Subcutaneous adipose tissue (tissue), 4 donors: ENCODE data around the gene CACNA1H. TPM values are rescaled to one million over a fixed set of nuclear protein-coding genes. Genes with fewer than 3 reads are reported as not detected.

ENCODE experiments used
- CTCF ChIP-seq: fragments of 450-650 bp; IDR thresholded peaks from one replicate; pipeline ENCODE4 v1.5.1; 2016; ENCODE audit warnings: low read depth, mild to moderate bottlenecking, control low read depth, antibody characterized with exemption, moderate library complexity
- total RNA-seq, 4 donors: library from RNA; depleted of rRNA; stranded (reverse); fragments of >200 nt; gene quantifications; one replicate each; pipeline ENCODE4 v1.1.0, GENCODE V29; 2016

CACNA1H gene
- total RNA-seq, 4 donors from 2014 or later = 0.51 to 13.9 (median 3.1) TPM

DNA sequence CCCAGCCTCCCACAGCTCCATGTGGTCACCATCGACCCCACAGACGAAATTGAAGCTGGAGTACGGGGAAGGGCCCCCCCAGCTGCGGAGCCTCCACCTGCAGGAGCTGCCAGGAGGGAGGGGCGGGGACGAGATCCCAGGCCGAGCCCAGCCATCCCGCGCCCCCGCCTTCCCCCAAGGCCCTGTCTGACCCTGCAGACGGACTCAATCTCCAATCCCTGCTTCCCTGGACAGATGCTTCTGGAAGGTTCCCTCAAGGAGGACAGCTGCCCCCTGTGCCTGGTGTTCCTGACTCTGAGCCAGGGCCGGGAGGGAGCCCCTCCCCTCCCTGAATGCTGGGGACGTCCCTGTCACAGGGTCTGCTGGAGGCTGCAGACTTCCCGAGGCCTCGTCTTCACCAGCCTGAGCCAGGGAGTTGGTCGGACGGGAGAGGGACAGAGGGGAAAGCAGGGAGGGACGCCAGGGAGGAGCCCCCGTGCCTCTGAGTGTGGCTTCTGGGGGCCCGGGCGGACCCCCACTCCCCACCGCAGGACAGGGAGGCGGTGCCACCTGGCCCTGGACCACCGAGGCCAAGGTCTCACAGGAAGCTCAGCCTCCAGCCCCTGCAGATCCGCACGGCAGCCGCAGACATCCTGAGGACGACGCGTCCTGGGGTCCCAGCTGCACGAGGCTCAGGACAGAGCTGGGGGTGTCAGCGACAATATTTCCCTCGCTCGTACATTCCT is 35.6 kb upstream of the CACNA1H start:
- no peak for TF ChIP-seq CTCF

DNA sequence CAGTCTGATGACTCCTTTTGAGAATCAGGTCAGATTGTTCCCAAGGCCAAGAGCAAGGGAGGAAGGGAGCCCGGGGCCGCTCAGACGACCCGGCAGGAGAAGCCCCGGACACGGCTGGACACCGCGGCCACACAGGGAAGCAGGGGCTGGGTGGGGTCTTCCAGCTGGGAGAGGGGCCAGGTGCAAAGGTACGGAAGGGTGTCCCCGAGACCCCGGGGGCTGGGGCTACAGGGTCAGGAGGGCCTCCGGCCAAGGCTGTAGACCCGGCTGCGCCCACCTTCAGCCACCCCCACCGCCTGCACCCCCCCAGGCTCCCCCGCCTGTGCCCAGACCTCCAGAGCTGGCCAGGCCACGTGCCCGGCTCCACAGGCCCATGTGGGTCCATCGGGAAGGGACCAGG is 35.0 kb upstream of the CACNA1H start:
- no peak for TF ChIP-seq CTCF

- no peak for TF ChIP-seq CTCF
These were observed 33.8 kb upstream of the CACNA1H start for GRCh38 chr16:1119129-1119528.

- no peak for TF ChIP-seq CTCF
These were observed 32.9 kb upstream of the CACNA1H start for GRCh38 chr16:1119766-1120576.

DNA sequence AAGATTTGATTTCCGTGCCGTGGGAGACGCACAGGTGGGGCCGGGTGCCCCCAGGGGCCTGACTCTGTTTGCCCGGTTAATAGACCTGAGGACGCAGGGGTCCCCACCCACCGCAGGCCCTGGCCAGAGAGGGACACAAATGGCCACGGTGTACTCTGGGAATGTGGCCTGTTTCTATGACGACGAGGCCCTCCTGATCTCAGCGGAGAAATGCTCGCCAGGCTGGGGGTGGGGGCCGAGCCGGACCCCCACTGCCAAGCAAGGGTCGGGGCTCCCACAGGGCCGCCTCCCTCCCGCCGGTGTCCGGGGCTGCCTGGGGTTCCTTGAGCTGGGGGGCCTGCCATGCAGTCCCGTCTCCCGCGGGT is 32.3 kb upstream of the CACNA1H start:
- TF ChIP-seq CTCF = no peak

GRCh38 chr16:1121009-1121408 is 31.9 kb upstream of the CACNA1H start:
- no peak for TF ChIP-seq CTCF

DNA sequence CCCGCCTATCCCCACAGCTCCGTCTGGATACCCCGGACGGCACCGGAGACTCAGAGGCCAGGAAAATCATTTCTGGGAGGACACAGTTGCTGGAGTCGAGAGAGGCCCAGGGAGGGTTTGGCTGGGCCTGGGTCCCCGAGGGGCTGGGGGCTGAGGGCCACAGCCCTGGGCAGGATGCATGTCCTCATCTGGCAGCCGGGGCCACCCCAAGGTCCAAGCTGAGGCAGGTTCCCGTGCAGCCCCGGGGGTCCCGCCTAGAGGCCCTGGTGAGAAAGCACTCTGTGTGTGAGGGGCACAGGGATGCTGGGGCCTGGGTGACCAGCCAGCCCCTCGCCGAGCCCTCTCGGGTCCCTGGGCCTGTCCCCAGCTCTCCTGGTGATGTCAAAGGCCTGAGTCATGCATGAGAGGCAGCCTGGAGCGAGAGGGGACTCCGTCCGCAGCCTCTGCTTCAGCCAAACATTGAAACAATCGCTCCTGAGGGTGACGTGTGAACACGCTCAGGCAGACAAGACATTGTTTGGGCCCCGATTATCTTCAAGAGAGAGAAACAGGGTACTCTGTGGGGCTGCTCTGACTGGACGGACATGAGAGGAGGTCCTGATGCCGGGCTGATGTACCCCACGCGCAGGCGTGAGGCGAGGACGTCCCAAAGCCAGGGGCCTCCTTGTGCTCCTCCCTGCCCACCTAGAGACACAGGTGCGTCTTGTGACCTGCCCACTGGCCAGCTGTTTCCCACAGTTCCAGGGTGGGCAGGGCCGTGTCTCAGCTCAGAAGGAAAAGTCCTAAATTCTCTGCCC is 31.1 kb upstream of the CACNA1H start:
- no peak for TF ChIP-seq CTCF
